ENCODE measurements around the gene LIMCH1. TPM values are rescaled to one million over a fixed set of nuclear protein-coding genes. Genes with fewer than 3 reads are reported as not detected.

LIMCH1 gene
- total and polyA plus RNA-seq, 2 experiments from 2014 or later, result 10.6 to 13.3 TPM

GRCh38 chr4:41507291-41507947 is 30.5 kb upstream of the LIMCH1 start:
- TF ChIP-seq EZH2phosphoT487 (IDR thresholded peaks at IDR 0.05; ENCODE audit: low read depth, severe bottlenecking, unreplicated experiment) (no peak), CTCF (IDR thresholded peaks at IDR 0.05; ENCODE audit: poor library complexity) (no peak)
- Histone ChIP-seq H3K4me2 (no peak overlapping the region), H3K27ac (no peak overlapping the region), H3K9me3 (ENCODE audit: low read depth) (no peaks in the 10 kb centered on the region), H3K4me3 (no peak overlapping the region), H4K20me1 (ENCODE audit: insufficient read depth, poor library complexity, severe bottlenecking) (no peaks in the 10 kb centered on the region), H2AFZ (no peak overlapping the region), H3K4me1 (ENCODE audit: insufficient read depth) (peaks cover 8% of the 10 kb centered on the region), H3K36me3 (replicated peaks; ENCODE audit: insufficient read depth, low read depth) (no peaks in the 10 kb centered on the region), H3K27me3 (no peaks in the 10 kb centered on the region), H3K9me2 (replicated peaks; ENCODE audit: insufficient read depth) (no peaks in the 10 kb centered on the region), H3K79me2 (no peaks in the 10 kb centered on the region)
- no peak for DNase-seq (ENCODE audit: low spot score)
- 61% methylated on average over 3 of the region's 3 CpGs for WGBS (ENCODE audit: low lambda C conversion rate, missing lambda C conversion rate)

GRCh38 chr4:41509451-41509866 is 28.5 kb upstream of the LIMCH1 start:
- no peaks in the 10 kb centered on the region for H3K36me3 ChIP-seq (replicated peaks; ENCODE audit: insufficient read depth, low read depth)
- H3K9me2 ChIP-seq (replicated peaks; ENCODE audit: insufficient read depth), result no peaks in the 10 kb centered on the region
- no peaks in the 10 kb centered on the region for H3K79me2 ChIP-seq
- H4K20me1 ChIP-seq (ENCODE audit: insufficient read depth, poor library complexity, severe bottlenecking), result no peaks in the 10 kb centered on the region
- no peaks in the 10 kb centered on the region for H3K27me3 ChIP-seq
- no peak overlapping the region for H3K4me3 ChIP-seq
- H3K27ac ChIP-seq, result no peak overlapping the region
- peaks cover 8% of the 10 kb centered on the region for H3K4me1 ChIP-seq (ENCODE audit: insufficient read depth)
- no peak overlapping the region for H3K4me2 ChIP-seq
- DNase-seq (ENCODE audit: low spot score), result no peak
- no peak for TF ChIP-seq CTCF (IDR thresholded peaks at IDR 0.05; ENCODE audit: poor library complexity)
- no peak for TF ChIP-seq EZH2 (IDR thresholded peaks at IDR 0.05; ENCODE audit: borderline replicate concordance)
- no peak for TF ChIP-seq EZH2phosphoT487 (IDR thresholded peaks at IDR 0.05; ENCODE audit: low read depth, severe bottlenecking, unreplicated experiment)
- H2AFZ ChIP-seq, result no peak overlapping the region
- 86% methylated on average over 2 of the region's 2 CpGs for WGBS (ENCODE audit: low lambda C conversion rate, missing lambda C conversion rate)
- no peaks in the 10 kb centered on the region for H3K9me3 ChIP-seq (ENCODE audit: low read depth)

GRCh38 chr4:41510179-41510578 is 27.8 kb upstream of the LIMCH1 start:
- Histone ChIP-seq H3K4me3 (no peak overlapping the region), H3K27ac (no peak overlapping the region), H3K36me3 (replicated peaks; ENCODE audit: insufficient read depth, low read depth) (no peaks in the 10 kb centered on the region), H3K27me3 (no peaks in the 10 kb centered on the region), H2AFZ (no peak overlapping the region), H4K20me1 (ENCODE audit: insufficient read depth, poor library complexity, severe bottlenecking) (no peaks in the 10 kb centered on the region), H3K4me2 (no peak overlapping the region), H3K9me3 (ENCODE audit: low read depth) (no peaks in the 10 kb centered on the region), H3K9me2 (replicated peaks; ENCODE audit: insufficient read depth) (no peaks in the 10 kb centered on the region), H3K79me2 (no peaks in the 10 kb centered on the region), H3K4me1 (ENCODE audit: insufficient read depth) (peaks cover 8% of the 10 kb centered on the region)
- no peak for DNase-seq (ENCODE audit: low spot score)
- 95% methylated on average over 1 of the region's 1 CpG for WGBS (ENCODE audit: low lambda C conversion rate, missing lambda C conversion rate)
- no peak for TF ChIP-seq CTCF (IDR thresholded peaks at IDR 0.05; ENCODE audit: poor library complexity)

- H3K27me3 ChIP-seq, result no peaks in the 10 kb centered on the region
- no peak for DNase-seq (ENCODE audit: low spot score)
- no peak overlapping the region for H3K4me2 ChIP-seq
- TF ChIP-seq EZH2 (IDR thresholded peaks at IDR 0.05; ENCODE audit: borderline replicate concordance), result no peak
- no peak for TF ChIP-seq CTCF (IDR thresholded peaks at IDR 0.05; ENCODE audit: poor library complexity)
- no peak for TF ChIP-seq EZH2phosphoT487 (IDR thresholded peaks at IDR 0.05; ENCODE audit: low read depth, severe bottlenecking, unreplicated experiment)
- no peaks in the 10 kb centered on the region for H3K9me2 ChIP-seq (replicated peaks; ENCODE audit: insufficient read depth)
- no peak overlapping the region for H3K4me3 ChIP-seq
- H3K27ac ChIP-seq, result no peak overlapping the region
- no peaks in the 10 kb centered on the region for H4K20me1 ChIP-seq (ENCODE audit: insufficient read depth, poor library complexity, severe bottlenecking)
- H3K9me3 ChIP-seq (ENCODE audit: low read depth), result no peaks in the 10 kb centered on the region
- 90% methylated on average over 1 of the region's 1 CpG for WGBS (ENCODE audit: low lambda C conversion rate, missing lambda C conversion rate)
- no peak overlapping the region for H2AFZ ChIP-seq
- H3K36me3 ChIP-seq (replicated peaks; ENCODE audit: insufficient read depth, low read depth), result no peaks in the 10 kb centered on the region
- H3K79me2 ChIP-seq, result no peaks in the 10 kb centered on the region
- no peaks in the 10 kb centered on the region for H3K4me1 ChIP-seq (ENCODE audit: insufficient read depth)
Observed at GRCh38 chr4:41512136-41512535, 25.8 kb upstream of the LIMCH1 start.

Data from hepatocyte (in vitro differentiated cells).